Prostate gland (tissue), 2 donors: ENCODE results near the gene SDC1. TPM values are rescaled to one million over a fixed set of nuclear protein-coding genes. Genes with fewer than 3 reads are reported as not detected.

Experiments used
- DNase-seq: peaks from one replicate; pipeline ENCODE4 v3.0.0-alpha.2; 2019; ENCODE audit warnings: low spot score
- H3K27ac ChIP-seq, 2 donors: fragments of 200-600 bp; sonication (generic); 2 replicates each; pipeline ENCODE4 v1.5.1; 2017 to 2019
- H3K27me3 ChIP-seq: fragments of 200-600 bp; sonication (generic); replicated peaks from 2 replicates; pipeline ENCODE4 v1.5.1; 2019; ENCODE audit not compliant: insufficient read depth
- H3K36me3 ChIP-seq, 2 donors: fragments of 200-600 bp; sonication (generic); 1 replicate in 1 of 2; 2 replicates in 1 of 2; pipeline versions ENCODE4 v1.5.1 to v1.8.1; 2017 to 2019
- H3K4me1 ChIP-seq: fragments of 200-600 bp; sonication (generic); replicated peaks from 2 replicates; pipeline ENCODE4 v1.5.1; 2019
- H3K4me3 ChIP-seq, 2 donors: fragments of 200-600 bp; sonication (generic); 2 replicates each; pipeline ENCODE4 v1.5.1; 2017 to 2019
- H3K9me3 ChIP-seq: fragments of 200-600 bp; sonication (generic); 2 replicates; pipeline ENCODE4 v1.5.1; 2017
- CTCF ChIP-seq, 4 experiments: fragments of 200-600 bp in 2 of 4; fragments of 450-650 bp in 2 of 4; sonication (generic) in 2 of 4; IDR thresholded peaks; 1 replicate in 3 of 4; 2 replicates in 1 of 4; pipeline ENCODE4 v1.5.1; 2016 to 2019; ENCODE audit warnings: antibody characterized with exemption in 4 of 4, mild to moderate bottlenecking in 2 of 4, moderate library complexity in 2 of 4
- POLR2A ChIP-seq: fragments of 450-650 bp; IDR thresholded peaks from one replicate; pipeline ENCODE4 v1.6.1; 2016; ENCODE audit warnings: antibody characterized with exemption, mild to moderate bottlenecking
- POLR2AphosphoS5 ChIP-seq: sonication (generic); formaldehyde crosslinking; IDR thresholded peaks from one replicate; pipeline ENCODE4 v1.6.1; 2017; ENCODE audit warnings: antibody characterized with exemption
- WGBS: methylation state at CpG from one replicate; pipeline ENCODE4 v1.1.5; 2018; 5-methylcytosine and 5-hydroxymethylcytosine counted together
- intact Hi-C: fragments of 100-400 bp; cut with DNase I; formaldehyde crosslinking; loops from one replicate; pipeline ENCODE4 v1.14.2; 2022
- total RNA-seq, 2 donors: library from RNA; depleted of rRNA; stranded (reverse); fragments of >200 nt; gene quantifications; one replicate each; pipeline ENCODE4 v1.1.0, GENCODE V29; 2016

Gene SDC1
- total RNA-seq, 2 donors from 2014 or later = 103 to 167 TPM

DNA sequence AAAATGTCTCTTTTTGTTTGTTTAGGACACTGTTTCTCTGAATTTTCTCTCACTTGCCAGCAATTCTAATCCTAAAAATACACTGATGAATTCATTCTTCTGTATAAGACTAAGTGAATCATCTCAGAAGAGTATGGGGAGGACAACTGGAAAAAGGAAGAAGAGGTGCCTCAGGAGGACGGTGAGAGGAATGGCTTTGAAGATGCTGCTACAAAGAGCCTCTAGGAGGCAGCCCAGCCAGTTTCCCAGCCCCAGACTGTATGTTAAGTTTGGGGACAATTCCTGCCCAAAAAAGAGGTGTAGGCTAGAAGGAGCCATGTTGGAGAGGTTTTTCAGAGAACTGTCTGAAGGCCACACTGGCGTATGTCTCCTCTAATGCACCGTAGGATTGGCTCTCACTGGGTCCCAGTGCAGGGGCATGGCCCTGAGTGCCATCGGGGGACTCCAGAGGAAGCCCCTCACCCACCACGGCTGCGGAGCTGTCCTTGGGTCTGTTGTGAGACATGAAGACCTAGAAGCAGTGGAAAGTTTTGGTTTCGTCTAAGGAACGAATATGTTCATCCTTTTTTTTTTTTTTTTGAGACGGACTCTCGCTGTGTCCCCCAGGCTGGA lies 3.1 kb upstream of the SDC1 start:
- no peaks in the 10 kb centered on the region for H3K9me3 ChIP-seq
- H3K36me3 ChIP-seq = no peaks in the 10 kb centered on the region
- H3K4me1 ChIP-seq = no peaks in the 10 kb centered on the region
- WGBS = 92% methylated on average over 10 of the region's 10 CpGs
- intact Hi-C loops = loop anchor here (10.0 kb wide), 1 partner anchor 417 kb away; no protein-coding TSS in a partner anchor
- DNase-seq = no peak
- no peak for TF ChIP-seq POLR2A
- TF ChIP-seq POLR2AphosphoS5 = no peak
- TF ChIP-seq CTCF (IDR thresholded peaks at IDR 0.05) = no peak
- H3K27ac ChIP-seq = no peak overlapping the region
- H3K4me3 ChIP-seq = no peak overlapping the region
- no peaks in the 10 kb centered on the region for H3K27me3 ChIP-seq

GRCh38 chr2:20226152-20226545 lies 1.2 kb upstream of the SDC1 start:
- Histone ChIP-seq H3K4me1 (no peaks in the 10 kb centered on the region), H3K36me3 (no peaks in the 10 kb centered on the region), H3K9me3 (no peaks in the 10 kb centered on the region), H3K4me3 (no peak overlapping the region), H3K27me3 (no peaks in the 10 kb centered on the region), H3K27ac (peak overlapping the region in 1 of 2 donors; percentile 86)
- TF ChIP-seq CTCF (IDR thresholded peaks at IDR 0.05) (no peak), POLR2A (no peak)
- DNase-seq = no peak
- intact Hi-C loops = loop anchor here (10.0 kb wide), 1 partner anchor 419 kb away; no protein-coding TSS in a partner anchor
- WGBS = 90% methylated on average over 14 of the region's 14 CpGs

GRCh38 chr2:20225294-20226151 lies 593 bp upstream of the SDC1 start:
- Histone ChIP-seq H3K36me3 (no peaks in the 10 kb centered on the region), H3K4me3 (peak overlapping the region; percentile 49 to 62), H3K4me1 (no peaks in the 10 kb centered on the region), H3K9me3 (no peaks in the 10 kb centered on the region), H3K27me3 (no peaks in the 10 kb centered on the region), H3K27ac (peak overlapping the region; percentile 86 to 87)
- intact Hi-C loops = loop anchor here (2.0 to 10.0 kb wide), 2 partner anchors 91 to 419 kb away; no protein-coding TSS in a partner anchor
- 8% methylated on average over 66 of the region's 66 CpGs for WGBS
- DNase-seq = peak; percentile 82
- TF ChIP-seq POLR2AphosphoS5 = peak; percentile 44
- TF ChIP-seq CTCF (IDR thresholded peaks at IDR 0.05) = peak; percentile 58 to 87 (median 82)
- TF ChIP-seq POLR2A = peak; percentile 28

- DNase-seq = no peak
- no peaks in the 10 kb centered on the region for H3K4me1 ChIP-seq
- H3K36me3 ChIP-seq = no peaks in the 10 kb centered on the region
- peak overlapping the region; percentile 49 to 62 for H3K4me3 ChIP-seq
- peak overlapping the region; percentile 86 to 87 for H3K27ac ChIP-seq
- H3K9me3 ChIP-seq = no peaks in the 10 kb centered on the region
- 0% methylated on average over 31 of the region's 70 CpGs for WGBS
- TF ChIP-seq POLR2A (no peak), POLR2AphosphoS5 (no peak), CTCF (IDR thresholded peaks at IDR 0.05) (no peak)
- intact Hi-C loops = loop anchor here (2.0 to 10.0 kb wide), 2 partner anchors 89 to 421 kb away; no protein-coding TSS in a partner anchor
- H3K27me3 ChIP-seq = no peaks in the 10 kb centered on the region
These were observed 690 bp downstream of the SDC1 start for GRCh38 chr2:20224164-20224715.
